ENCODE measurements around the gene SNX21. TPM values are rescaled to one million over a fixed set of nuclear protein-coding genes. Genes with fewer than 3 reads are reported as not detected.

SNX21 gene, protein sequence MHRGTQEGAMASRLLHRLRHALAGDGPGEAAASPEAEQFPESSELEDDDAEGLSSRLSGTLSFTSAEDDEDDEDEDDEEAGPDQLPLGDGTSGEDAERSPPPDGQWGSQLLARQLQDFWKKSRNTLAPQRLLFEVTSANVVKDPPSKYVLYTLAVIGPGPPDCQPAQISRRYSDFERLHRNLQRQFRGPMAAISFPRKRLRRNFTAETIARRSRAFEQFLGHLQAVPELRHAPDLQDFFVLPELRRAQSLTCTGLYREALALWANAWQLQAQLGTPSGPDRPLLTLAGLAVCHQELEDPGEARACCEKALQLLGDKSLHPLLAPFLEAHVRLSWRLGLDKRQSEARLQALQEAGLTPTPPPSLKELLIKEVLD
- total RNA-seq = 11.6 and 27.0 TPM in 2 replicates

DNA sequence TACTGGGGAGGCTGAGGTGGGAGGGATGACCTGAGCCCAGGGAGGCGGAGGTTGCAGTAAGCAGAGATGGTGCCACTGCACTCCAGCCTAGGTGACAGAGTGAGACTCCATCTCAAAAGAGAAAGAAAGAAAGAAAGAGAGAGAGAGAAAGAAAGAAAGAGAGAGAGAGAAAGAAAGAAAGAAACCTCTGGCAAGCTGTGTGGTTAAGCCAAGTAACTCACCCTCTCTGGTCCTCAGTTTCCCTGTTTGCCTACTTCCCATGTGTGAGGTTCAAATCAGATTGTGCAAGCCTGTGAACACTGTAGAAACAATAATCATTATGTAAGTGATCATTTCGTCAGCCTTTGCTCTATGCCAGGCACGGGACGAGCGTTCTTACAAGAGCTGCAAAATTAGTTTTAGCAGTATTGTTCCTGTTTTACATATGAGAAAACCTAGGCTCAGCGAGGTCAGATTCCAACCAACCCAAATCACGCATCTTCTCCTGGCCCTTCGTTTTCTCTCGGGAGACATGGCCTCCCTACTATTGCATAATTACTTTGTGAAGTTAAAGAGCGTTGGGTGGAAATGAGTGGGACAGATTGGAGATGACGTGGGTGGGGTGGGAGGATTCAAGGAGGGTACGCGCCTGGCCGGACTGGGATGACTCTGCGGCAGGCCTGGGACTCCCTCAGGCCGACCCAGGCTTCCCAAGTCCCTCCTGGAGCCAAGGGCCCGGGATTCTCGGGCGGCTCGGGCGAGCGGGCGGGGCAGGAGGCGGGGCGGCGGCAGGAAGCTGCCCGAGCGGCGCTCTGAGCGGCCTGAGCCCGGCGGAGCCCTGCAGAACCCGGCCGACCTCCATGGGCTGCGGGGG is at the start of gene SNX21:
Gene SNX21 (plus strand): TSS at position 770 of the 853 bp plus-strand sequence. CDS start 121 bp downstream, outside the sequence.

DNA sequence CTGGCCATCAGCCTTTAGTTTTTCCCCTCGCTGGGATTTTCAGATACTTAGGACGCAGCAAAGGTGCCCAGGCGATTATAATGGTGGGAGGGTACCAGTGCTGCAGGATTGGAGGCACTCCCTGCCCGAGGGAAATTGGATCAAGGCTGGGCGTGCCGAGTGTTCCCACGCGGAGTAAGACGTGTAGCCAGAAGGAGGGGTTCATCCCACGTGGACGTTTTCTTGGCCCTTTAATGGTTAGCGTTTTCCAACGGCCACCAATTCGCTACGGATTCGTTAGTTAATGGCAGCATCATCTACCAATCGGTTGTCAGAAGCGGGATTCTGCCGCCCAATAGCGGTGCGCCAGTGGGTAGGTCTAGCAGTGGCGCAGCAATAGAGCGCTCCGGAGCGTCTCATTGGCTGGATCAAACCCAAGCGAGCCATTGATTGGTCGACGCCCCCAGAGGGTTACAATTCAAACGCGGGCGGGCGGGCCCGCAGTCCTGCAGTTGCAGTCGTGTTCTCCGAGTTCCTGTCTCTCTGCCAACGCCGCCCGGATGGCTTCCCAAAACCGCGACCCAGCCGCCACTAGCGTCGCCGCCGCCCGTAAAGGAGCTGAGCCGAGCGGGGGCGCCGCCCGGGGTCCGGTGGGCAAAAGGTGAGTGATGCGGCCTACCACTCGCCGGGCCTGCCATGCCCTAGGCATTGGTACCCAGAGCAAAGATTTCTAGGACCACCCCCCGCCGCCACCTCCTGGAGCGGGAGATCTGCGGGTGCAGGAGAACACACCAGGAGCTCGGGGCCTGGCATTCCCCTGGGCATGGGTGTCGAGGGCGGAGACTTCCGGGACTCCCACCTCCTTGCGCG is 21.2 kb upstream of the SNX21 start, which contains the start of gene UBE2C:
Gene UBE2C (plus strand): TSS at position 488 of the 849 bp plus-strand sequence. CDS start 52 bp downstream, at position 540.

DNA sequence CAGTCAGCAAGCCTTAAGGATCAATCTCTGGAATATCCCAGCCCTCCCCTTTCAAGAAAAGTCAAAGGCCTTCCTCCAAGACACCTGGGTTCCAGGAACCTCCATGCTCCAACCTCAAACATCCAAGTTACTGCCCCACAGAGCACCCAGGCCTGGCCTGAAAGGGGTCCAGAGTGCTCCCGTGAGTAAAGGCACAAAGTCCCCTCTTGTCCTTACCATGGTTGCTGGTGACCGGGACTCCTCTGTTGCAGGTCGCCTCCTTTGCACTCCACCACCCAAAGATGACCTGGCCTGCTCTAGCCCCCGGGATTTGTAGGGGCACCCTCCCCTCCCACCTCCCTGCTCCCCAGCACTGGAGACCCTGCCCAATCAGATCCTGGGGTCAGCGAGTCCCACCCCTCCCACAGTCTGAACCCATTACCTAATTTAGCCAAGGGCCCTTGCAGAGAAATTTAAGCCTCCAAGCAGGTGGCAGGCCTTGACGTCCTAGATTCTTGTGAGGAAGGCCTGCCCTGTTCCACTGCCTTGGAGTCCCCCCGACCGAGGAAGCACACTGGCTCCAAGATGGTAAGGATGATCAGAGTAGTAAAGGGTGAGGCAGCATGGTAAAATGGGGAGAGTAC is 6.5 kb upstream of the SNX21 start, which contains the start of gene TNNC2:
Gene TNNC2 (minus strand): TSS at position 283 of the 623 bp plus-strand sequence. CDS start 64 bp downstream, at position 219.

DNA sequence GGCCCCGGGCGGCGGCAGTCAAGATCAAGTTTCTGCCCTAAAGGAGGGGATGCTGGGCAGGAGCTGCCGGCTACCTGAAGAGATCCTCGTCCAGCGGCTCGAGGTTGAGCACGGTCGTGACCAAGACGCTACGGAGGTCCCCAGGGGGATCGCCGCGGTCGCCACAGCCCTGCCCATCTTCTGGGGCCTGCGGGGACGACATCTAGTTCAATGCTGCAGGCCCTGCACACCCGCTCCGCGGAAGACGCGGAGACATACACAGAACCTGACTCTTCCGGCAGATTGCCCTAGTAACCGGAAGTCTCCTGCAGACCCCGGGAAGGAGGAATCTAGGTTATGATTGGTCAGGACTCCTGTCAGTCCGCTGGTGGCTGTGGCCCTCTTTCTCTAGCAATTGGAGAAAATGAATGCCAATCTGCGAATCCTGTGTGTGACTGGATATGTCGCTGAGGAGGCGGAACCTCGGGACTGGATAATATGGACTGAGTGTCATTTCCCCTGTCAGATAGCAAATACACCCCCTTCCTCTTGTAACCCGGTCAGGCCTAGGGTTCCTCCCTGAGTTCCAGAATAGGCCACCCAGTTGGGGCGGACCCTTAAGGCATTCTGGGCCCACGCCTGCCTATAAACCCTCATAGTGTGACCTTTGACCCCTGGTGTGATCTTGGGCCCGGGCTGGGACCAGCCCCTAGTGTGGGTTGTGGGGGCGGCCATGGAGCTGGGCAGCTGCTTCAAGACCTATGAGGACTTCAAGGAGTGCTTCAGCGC is 23.7 kb downstream of the SNX21 start, which contains the start of the genes ACOT8 and ZSWIM3:
Gene ACOT8 (minus strand): TSS at position 279 of the 768 bp plus-strand sequence. CDS start 77 bp downstream, at position 202.
Gene ZSWIM3 (plus strand): TSS at position 501 of the 768 bp plus-strand sequence. CDS start 212 bp downstream, at position 713.

DNA sequence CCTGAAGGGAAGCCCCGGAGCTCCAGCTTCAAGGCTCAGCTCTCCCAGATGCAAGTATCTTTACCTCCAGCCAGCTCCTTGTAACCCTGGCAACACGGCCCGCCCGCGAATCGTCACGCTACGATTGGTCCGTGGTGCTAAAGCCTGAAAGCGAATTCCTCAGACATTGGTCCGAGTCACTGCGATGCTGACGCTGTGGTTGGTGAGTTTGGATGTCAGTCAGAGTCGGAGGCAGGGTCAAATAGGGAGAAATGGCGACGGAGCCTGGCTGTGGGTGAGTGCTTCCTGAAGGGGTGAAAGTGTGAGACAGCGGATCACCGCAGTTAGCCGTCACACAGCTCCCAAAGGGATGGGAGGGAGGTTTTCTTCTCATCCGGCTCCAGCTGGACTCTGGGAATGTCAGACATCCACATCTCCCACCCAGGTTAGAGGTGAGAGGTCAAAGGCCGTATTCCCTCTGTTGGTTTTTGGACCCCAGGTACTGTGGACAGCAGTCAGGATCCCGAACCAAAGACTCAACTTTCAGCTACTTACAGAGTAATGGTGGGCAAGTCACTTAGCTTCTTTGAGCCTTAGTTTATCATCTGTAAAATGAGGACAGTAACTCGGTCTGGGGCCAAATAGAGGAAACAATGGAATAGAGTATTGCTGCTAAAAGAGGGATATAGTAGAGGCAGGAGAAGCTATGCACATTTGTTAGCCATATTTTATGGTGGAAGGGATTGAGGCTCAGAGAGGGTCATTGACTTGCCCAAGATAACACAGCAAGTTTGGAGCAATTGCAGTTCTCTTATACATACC is 47.6 kb downstream of the SNX21 start, which contains the start of gene ZSWIM1:
Gene ZSWIM1 (plus strand): TSS at position 240 of the 801 bp plus-strand sequence. CDS start 1,366 bp downstream, outside the sequence.

DNA sequence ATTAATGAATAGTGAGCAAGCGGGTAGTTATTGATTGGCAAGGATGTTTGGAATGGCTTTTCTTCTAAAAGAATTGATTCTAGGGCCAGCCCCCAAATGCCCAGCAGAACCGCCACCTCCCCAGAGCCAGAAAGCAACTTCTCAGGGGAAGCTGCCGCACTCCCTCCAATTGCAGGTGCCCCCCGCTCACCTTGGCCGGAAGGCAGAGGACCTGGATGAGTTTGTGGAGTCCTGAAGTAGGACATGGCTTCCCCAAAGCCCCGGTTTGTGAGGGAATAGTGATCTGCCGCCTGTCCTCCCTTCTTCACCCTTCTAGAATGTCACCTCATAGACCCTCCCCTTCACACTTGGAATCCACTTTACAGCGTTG is 53.7 kb downstream of the SNX21 start, which contains the start of gene SPATA25:
Gene SPATA25 (minus strand): TSS at position 277 of the 370 bp plus-strand sequence. CDS start 32 bp downstream, at position 245.

DNA sequence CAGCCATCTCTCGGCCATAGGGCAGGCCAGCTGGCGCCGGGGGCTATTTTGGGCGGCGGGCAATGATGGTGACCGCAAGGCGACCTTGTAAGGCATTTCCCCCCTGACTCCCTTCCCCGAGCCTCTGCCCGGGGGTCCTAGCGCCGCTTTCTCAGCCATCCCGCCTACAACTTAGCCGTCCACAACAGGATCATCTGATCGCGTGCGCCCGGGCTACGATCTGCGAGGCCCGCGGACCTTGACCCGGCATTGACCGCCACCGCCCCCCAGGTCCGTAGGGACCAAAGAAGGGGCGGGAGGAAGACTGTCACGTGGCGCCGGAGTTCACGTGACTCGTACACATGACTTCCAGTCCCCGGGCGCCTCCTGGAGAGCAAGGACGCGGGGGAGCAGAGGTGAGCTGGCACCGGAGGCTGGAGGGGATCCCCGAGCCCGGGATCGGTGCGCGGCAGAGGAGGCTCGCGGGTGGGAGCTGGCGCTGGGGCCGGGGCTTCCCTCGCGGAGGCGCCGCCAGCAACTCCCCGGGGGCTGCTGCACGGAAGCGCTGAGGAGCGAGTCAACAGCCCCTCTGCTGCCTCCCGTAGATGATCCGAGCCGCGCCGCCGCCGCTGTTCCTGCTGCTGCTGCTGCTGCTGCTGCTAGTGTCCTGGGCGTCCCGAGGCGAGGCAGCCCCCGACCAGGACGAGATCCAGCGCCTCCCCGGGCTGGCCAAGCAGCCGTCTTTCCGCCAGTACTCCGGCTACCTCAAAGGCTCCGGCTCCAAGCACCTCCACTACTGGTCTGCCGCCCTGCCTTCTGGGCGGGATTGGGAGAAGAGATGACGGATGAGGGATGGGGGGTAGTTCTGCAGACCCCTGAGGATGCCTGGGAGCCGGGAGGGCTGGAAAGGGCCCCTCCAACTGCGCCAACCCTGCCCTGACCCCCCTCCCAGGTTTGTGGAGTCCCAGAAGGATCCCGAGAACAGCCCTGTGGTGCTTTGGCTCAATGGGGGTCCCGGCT is 57.7 kb downstream of the SNX21 start, which contains the start of the genes CTSA and NEURL2:
Gene CTSA (plus strand): TSS at position 351 of the 999 bp plus-strand sequence. CDS start 234 bp downstream, at position 585.
Gene NEURL2 (minus strand): TSS at position 224 of the 999 bp plus-strand sequence. CDS start 217 bp downstream, at position 7.

Other genes with a start within 250 kb of the SNX21 start
- not detected in 2 replicates for gene WFDC10A, start 204.1 kb upstream of the SNX21 start, total RNA-seq
- not detected in 2 replicates for gene WFDC9, start 202.5 kb upstream of the SNX21 start, total RNA-seq
- not detected in 2 replicates for gene WFDC11, start 163.6 kb upstream of the SNX21 start, total RNA-seq
- gene WFDC13, start 131.8 kb upstream of the SNX21 start, total RNA-seq = not detected in 2 replicates
- not detected in 2 replicates for gene WFDC10B, start 128.8 kb upstream of the SNX21 start, total RNA-seq
- gene SPINT4, start 111.5 kb upstream of the SNX21 start, total RNA-seq = not detected in 2 replicates
- 3.7 TPM in 1 of 2 replicates, not detected in the other for gene WFDC3, start 41.9 kb upstream of the SNX21 start, total RNA-seq
- 30.2 and 32.6 TPM in 2 replicates for gene DNTTIP1, start 41.8 kb upstream of the SNX21 start, total RNA-seq
- 108 and 126 TPM in 2 replicates for gene UBE2C, start 21.2 kb upstream of the SNX21 start, total RNA-seq
- gene TNNC2, start 6.5 kb upstream of the SNX21 start, total RNA-seq = not detected in 2 replicates
- 37.2 and 57.0 TPM in 2 replicates for gene ACOT8, start 23.6 kb downstream of the SNX21 start, total RNA-seq
- gene ZSWIM3, start 23.8 kb downstream of the SNX21 start, total RNA-seq = 3.3 and 4.1 TPM in 2 replicates
- gene ZSWIM1, start 47.4 kb downstream of the SNX21 start, total RNA-seq = 9.1 and 11.7 TPM in 2 replicates
- gene SPATA25, start 53.8 kb downstream of the SNX21 start, total RNA-seq = 1.3 TPM in 1 of 2 replicates, not detected in the other
- gene NEURL2, start 57.4 kb downstream of the SNX21 start, total RNA-seq = 2.2 and 2.3 TPM in 2 replicates
- 129 and 130 TPM in 2 replicates for gene CTSA, start 57.5 kb downstream of the SNX21 start, total RNA-seq
- gene PLTP, start 78.4 kb downstream of the SNX21 start, total RNA-seq = 6.3 and 11.5 TPM in 2 replicates
- 16.1 and 20.9 TPM in 2 replicates for gene PCIF1, start 100.9 kb downstream of the SNX21 start, total RNA-seq
- gene ZNF335, start 138.4 kb downstream of the SNX21 start, total RNA-seq = 12.1 TPM in 2 replicates
- gene MMP9, start 175.1 kb downstream of the SNX21 start, total RNA-seq = 0.07 TPM in 1 of 2 replicates, not detected in the other
- gene SLC12A5, start 195.4 kb downstream of the SNX21 start, total RNA-seq = under 0.01 and 0.10 TPM in 2 replicates

Measured in mammary microvascular endothelial cell (primary cell).